Renal cortical epithelial cell (primary cell): ENCODE measurements around the gene RAP2B. TPM values are rescaled to one million over a fixed set of nuclear protein-coding genes. Genes with fewer than 3 reads are reported as not detected.

ENCODE experiments used
- DNase-seq: peaks from one replicate; pipeline ENCODE4 v3.0.0-alpha.2; 2011; ENCODE audit warnings: low read depth
- total RNA-seq: library from RNA; depleted of rRNA; stranded (reverse); fragments of >200 nt; gene quantifications from 2 replicates; pipeline ENCODE4 v1.2.3, GENCODE V29; 2014

RAP2B gene
- total RNA-seq, 1 donor from 2014 or later, result 16.0 TPM

GRCh38 chr3:153160451-153161137 is 1.4 kb upstream of the RAP2B start:
- DNase-seq, result peak; percentile 87

DNA sequence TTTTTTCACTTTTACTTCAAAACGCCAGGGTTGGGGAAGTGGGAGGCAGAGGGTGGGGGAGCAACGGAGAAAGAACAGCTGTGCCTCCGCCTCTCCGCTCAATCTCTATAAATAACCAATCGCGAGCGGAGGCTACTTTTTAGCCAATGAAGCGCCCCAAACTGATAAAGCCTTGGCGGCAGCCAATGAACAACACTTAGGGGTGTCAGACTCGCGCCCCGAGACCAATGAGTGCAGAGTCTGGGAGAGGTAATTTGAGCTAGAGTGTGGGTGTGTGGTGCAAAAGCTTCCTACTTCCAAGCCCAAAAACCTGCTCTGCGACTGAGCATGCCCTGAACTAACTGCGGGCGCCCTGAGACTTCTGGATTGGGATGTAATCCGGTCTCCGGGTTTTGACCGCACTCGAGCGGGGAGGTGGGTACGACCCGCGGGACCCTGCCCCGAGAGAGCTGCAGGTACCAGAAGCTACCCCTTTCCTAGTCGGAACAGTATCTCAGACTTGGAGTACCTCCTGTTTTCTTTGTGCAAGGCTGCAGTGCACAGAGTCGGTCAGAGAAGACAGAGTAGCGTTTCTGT is 800 bp upstream of the RAP2B start:
- peak; percentile 99 for DNase-seq

- no peak for DNase-seq
These were observed 727 bp downstream of the RAP2B start for GRCh38 chr3:153162513-153163392.

DNA sequence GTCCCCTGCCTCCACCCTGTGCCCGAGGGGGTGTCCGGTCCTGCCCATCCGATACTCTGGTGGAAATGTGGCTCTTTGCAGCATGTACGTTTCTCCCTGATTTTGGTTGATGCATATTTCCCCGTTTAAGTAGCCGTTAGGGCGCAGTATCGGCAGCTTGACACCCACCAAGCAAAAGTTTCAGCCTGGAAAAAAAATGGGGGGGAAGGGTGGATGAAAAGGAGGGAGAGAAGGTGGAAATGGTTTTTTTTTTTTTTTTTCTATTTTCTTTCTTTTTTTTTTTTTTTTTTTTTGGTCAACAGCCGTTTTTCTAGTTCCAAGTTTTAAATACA is 1.3 kb downstream of the RAP2B start:
- no peak for DNase-seq

GRCh38 chr3:153163756-153164550 is 1.9 kb downstream of the RAP2B start:
- no peak for DNase-seq

DNA sequence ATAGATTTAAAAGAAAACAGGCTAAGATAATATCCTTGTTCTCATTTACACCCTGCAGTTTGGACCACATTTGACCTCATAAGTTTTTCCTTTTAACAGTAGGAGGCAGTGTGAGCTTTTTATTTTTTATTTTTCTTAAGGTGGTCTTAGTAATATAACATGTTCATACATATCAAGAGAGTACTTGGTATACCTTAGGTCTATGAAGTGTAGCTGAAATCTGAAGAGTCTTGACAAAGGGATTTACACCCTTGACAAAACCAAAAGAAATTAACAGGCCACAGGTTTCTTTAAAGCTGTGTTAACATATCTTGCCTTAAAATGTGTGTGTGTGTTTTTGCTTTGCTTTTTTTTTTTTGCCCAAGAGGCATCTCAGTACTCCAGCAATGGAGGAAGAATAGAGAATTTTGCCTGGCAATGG is 3.2 kb downstream of the RAP2B start:
- DNase-seq, result no peak

DNA sequence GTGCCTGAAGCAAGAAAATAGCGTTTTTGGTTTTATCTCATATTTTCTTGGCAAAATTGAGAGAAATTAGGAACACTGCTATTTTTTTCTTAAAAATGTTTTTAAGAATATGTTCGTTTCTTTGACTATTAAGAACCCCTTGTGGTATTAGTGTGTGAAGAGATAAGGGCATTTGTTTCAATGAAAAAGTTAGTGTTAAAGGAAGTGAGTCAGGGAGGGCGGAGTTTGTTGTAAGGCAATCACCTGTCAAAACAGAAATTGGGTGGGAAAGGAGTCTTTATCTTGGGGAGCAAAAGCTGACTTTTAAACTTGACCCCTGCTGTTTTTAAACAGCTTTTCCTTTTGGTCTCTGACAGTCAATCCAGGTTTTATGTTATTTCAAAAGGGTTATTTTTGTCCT is 4.2 kb downstream of the RAP2B start:
- DNase-seq, result no peak

DNA sequence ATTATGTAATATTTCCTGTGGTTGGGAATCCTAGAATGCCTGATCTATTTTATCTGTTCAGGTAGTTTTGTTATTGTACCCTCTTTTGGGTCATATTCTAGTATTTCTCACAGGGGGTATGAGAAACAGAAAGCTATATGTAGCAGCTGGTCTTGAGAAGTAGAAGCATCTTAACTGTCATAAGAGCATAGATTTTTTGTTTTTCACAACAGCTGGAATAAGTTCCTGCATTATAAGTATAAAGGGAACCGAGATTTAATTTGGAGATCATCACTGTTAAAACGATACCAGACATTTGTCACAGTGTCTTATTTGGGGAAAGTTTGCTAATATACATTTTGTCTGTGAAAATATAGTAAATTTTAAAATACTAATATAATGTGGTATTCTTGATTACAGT is 4.8 kb downstream of the RAP2B start:
- DNase-seq, result no peak

DNA sequence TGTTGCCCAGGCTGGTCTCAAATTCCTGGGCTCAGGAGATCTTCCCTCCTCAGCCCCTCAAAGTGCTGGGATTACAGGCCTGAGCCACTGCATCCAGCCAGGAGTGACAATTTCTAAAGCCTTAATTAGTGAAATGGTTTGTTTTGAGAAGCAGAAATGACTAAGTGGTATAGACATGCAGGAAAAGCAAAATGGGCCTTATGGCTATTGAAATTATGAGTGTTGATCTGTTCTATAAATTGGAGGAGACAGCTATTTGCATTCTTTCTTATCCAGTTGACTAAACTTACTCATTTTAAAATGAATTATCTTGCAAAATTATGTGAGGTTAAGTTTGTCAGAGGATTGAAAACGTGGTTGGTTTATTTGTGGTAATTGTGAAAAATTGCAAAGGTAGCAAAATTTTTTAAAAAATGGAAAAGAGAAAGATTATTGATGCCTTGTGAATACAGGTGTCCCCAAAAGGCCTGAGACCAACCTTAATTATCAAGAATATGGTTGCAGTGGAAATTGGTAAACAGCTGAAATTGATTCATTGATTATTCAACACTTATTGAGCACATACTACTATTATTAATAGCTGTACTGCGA is 7.9 kb downstream of the RAP2B start:
- no peak for DNase-seq

DNA sequence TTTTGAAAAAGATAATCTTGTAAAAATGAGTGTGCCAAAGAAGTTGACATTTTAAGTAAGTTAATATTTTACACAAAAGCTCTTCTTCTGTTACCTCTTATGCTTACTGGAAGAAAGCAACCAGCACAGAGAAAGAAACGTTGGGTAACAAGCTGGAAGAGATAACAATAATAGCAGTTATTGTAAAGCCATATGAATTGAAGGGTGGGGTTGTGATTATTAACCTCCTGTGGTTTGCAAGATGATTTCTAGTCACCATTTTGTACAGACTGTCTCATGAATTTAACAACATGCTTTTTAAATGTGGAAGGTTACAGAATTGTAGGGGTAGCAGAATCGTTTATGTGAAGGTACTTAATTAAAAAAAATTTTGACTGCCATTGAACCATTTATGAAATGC is 9.2 kb downstream of the RAP2B start:
- no peak for DNase-seq

DNA sequence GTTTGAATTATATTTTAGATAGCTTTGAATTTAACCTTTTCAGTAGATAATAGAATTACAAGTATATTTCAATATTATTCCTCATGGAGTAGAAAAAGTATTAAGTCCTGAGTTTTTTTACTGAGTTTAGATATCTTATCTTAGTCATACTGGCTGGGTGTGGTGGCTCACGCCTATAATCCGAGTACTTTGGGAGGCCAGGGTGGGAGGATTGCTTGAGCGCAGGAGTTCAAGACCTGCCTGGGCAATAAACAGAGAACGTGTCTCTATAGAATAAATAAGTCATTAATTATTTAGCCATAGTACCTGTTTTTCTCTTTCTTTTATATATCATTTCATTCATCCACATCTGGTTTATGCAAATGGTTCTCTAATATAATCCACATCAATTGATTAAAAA is 9.9 kb downstream of the RAP2B start:
- DNase-seq, result no peak

DNA sequence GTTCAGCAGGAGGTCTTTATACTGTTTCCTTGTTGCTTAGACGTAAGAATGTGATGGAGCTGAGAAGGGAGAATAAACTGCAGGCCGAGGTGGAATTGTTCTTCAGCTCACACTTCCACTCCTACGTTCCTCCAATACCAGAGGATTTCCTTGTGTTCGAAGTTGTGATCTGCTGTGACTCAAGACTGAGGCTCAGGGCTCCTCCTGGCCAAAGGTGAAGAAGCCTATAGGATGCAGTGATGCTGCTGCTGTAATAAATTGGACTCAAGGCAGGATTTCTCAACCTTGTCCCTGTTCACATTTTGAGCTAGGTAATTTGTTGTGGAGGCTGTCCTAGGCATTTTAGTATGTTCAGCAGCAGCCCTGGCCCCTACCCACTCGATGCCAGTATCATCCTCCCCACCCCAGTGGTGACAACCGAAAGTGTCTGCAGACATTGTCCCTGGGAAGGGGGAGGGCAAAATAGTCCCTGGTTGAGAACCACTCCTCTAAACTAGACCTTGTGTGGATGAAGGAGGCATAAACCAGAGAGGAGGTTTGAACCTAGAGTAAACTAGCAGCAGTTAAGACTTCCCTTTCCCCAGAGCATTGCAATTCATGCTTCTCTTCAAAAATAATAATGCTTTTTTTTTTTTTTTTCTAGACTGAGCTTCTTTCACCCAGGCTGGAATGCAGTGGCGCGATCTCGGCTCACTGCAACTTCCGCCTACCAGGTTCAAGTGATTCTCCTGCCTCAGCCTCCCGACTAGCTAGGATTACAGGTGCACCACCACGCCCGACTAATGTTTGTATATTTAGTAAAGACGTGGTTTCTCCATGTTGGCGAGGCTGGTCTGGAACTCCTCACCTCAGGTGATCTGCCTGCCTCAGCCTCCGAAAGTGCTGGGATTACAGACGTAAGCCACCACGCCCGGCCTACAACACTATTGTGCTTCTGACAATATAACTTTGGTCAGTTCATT is 11.1 kb downstream of the RAP2B start:
- DNase-seq, result no peak

DNA sequence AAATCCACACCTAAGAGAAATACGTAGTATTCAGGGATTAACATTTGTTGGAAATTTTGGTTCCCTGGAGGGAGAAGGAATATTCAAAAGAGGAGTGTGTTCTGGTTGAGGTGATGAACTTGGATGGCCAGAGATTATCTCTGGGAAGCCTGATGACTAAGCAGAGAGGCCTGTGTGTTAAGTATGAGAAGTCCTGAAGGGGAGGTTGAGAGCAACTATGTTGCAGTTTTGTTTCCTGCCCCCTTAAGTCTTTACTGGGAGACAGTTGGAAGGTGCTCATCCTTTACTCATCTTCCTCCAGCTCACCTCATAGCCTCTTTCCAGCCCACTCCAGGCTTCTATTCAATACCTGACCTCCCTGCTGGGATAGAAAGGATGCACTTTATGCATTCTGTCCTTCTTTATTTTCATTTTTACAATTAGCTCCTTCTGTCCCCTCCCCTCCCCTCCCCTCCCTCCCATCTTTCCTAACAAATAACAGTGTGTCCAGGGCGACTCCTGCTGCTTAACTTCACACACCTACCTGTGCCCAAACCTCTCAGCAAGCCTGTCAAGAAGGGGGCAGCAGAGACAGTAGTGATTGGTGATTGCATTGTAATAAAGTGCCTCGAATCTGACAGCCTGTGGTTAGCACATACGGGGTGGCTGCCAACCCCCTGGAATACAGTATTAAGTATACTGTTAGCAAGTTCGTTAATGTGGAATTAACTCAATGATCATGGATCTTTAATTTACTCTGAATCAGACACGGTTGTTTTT is 11.9 kb downstream of the RAP2B start:
- DNase-seq, result no peak

DNA sequence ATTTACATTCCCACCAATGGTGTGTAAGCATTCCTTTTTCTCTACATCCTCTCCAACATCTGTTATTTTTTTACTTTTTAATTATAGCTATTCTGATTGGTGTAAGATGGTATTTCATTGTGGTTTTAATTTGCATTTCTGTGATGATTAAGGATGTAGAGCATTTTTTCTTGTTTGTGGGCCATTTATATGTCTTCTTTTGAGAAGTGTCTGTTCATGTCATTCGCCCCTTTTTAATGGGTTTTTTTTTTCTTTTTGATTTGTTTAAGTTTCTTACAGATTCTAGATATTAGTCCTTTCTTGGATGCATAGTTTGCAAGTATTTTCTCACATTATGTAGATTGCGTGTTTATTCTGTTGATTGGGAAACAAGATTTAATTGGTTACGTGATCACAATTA is 14.2 kb downstream of the RAP2B start:
- DNase-seq, result no peak

DNA sequence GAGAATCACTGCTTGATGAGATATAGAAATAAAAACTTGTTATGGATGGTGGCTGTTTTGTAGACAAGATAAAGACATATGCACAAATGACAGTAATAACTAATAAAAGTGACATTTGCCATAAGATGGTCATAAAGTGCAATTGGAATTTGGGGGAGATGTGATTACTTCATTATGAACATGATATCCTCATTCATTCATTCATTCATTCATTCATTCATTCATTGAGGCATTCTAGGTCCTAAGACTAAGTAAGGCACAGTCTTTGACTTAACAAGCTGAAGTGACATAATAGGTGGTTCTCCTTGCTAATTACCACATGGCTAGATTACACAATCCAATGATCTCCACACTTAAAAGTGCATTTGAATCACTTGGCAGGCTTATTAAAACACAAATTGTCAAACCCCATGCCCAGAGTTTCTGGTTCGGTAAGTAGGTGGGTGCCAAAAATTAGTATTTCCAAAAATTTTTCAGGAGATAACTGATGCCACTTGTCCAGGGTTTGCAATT is 18.9 kb downstream of the RAP2B start:
- peak; percentile 45 for DNase-seq

- no peak for DNase-seq
These were observed 20.7 kb downstream of the RAP2B start for GRCh38 chr3:153182501-153183293.

DNA sequence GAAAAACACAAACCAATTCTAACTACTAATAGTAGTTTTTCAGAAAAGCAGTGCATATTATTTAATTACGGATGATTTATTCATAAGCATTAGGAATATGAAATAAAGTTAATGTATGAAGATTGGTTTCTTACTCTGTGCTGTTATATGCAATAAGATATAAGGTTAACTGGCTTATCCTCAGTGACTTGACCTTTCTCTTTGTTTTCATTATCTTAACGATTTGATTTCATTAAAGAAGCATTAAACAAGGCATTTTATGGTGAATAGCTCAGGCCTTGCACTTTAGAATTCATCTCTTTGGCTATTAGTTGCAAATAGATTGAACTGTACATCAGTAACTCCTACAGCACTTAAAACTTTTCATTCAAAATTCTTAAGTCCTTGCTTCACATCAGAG is 28.9 kb downstream of the RAP2B start:
- DNase-seq, result no peak

DNA sequence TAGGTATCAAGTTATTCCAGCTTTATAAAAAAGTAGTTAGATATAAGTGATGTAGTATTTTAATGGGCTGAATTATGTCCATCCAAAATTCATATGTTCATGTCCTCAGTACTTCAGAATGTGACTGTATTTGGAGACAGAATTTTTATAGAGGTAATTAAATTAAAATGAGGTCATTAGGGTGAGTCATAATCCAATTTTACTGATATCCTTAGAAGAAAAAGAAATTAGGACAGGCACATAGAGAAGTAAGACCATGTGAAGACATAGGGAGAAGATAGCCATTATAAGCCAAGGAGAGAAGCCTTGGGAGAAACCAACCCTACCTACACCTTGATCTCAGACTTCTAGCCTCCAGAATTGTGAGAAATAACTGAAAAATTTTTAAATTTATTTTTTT is 30.3 kb downstream of the RAP2B start:
- DNase-seq, result no peak
